Liver (tissue), 9 donors: Measurements from ENCODE around the gene ZBTB21. TPM values are rescaled to one million over a fixed set of nuclear protein-coding genes. Genes with fewer than 3 reads are reported as not detected.

Experiments
- DNase-seq: peaks from one replicate; pipeline ENCODE4 v3.0.0-alpha.2; 2017; ENCODE audit warnings: low spot score
- H3K27ac ChIP-seq, 2 donors: one replicate each; pipeline ENCODE4 v1.7.0; 2013; ENCODE audit warnings: inconsistent platforms in 2 of 2, low read length in 2 of 2, control low read depth in 1 of 2, low read depth in 1 of 2, mild to moderate bottlenecking in 1 of 2
- H3K27me3 ChIP-seq, 4 donors: one replicate each; pipeline versions ENCODE4 v1.6.1 to v1.7.0; 2013; ENCODE audit warnings: low read length in 3 of 4, inconsistent platforms in 1 of 4, mild to moderate bottlenecking in 1 of 4, moderate library complexity in 1 of 4; ENCODE audit not compliant: control insufficient read depth in 4 of 4, insufficient read depth in 4 of 4
- H3K36me3 ChIP-seq, 4 donors: one replicate each; pipeline versions ENCODE4 v1.6.1 to v1.7.0; 2013; ENCODE audit warnings: low read length in 3 of 4, mild to moderate bottlenecking in 3 of 4, low read depth in 1 of 4, moderate library complexity in 1 of 4; ENCODE audit not compliant: control insufficient read depth in 4 of 4, insufficient read depth in 3 of 4
- H3K4me1 ChIP-seq, 4 donors: one replicate each; pipeline versions ENCODE4 v1.6.1 to v1.7.0; 2013; ENCODE audit warnings: low read length in 3 of 4, mild to moderate bottlenecking in 3 of 4, moderate library complexity in 1 of 4; ENCODE audit not compliant: control insufficient read depth in 4 of 4, insufficient read depth in 4 of 4
- H3K4me3 ChIP-seq, 3 donors: one replicate each; pipeline versions ENCODE4 v1.6.1 to v1.7.0; 2013; ENCODE audit warnings: low read length in 3 of 3, control low read depth in 1 of 3, low read depth in 1 of 3, mild to moderate bottlenecking in 1 of 3
- H3K9ac ChIP-seq, 2 donors: one replicate each; pipeline ENCODE4 v1.7.0; 2013; ENCODE audit warnings: low read length in 2 of 2, mild to moderate bottlenecking in 2 of 2, moderate library complexity in 2 of 2, control low read depth in 1 of 2, low read depth in 1 of 2
- H3K9me3 ChIP-seq, 4 donors: one replicate each; pipeline versions ENCODE4 v1.6.1 to v1.7.0; 2013; ENCODE audit warnings: low read length in 3 of 4; ENCODE audit not compliant: control insufficient read depth in 4 of 4
- EGR1 ChIP-seq, 2 donors: IDR thresholded peaks; 2 replicates each; pipeline ENCODE4 v1.6.1; 2016 to 2018; ENCODE audit warnings: antibody characterized with exemption in 2 of 2, low read depth in 2 of 2
- FOXA1 ChIP-seq: IDR thresholded peaks from 2 replicates; pipeline ENCODE4 v1.6.1; 2016; ENCODE audit warnings: antibody characterized with exemption
- FOXA2 ChIP-seq: IDR thresholded peaks from 2 replicates; pipeline ENCODE4 v1.6.1; 2016; ENCODE audit warnings: antibody characterized with exemption
- GABPA ChIP-seq, 2 donors: IDR thresholded peaks in 1 of 2; conservative IDR thresholded peaks in 1 of 2; 2 replicates each; pipeline ENCODE4 v1.6.1; 2016; ENCODE audit warnings: antibody characterized with exemption in 2 of 2, mild to moderate bottlenecking in 1 of 2, moderate library complexity in 1 of 2
- HNF4A ChIP-seq, 2 donors: conservative IDR thresholded peaks; 2 replicates each; pipeline ENCODE4 v1.6.1; 2016; ENCODE audit warnings: antibody characterized with exemption in 2 of 2, mild to moderate bottlenecking in 2 of 2
- HNF4G ChIP-seq: IDR thresholded peaks from 2 replicates; pipeline ENCODE4 v1.6.1; 2016; ENCODE audit warnings: antibody characterized with exemption
- JUND ChIP-seq, 2 donors: IDR thresholded peaks; 2 replicates each; pipeline ENCODE4 v1.6.1; 2016; ENCODE audit warnings: antibody characterized with exemption in 2 of 2
- MAX ChIP-seq: IDR thresholded peaks from 2 replicates; pipeline ENCODE4 v1.6.1; 2016; ENCODE audit warnings: antibody characterized with exemption
- NR2F2 ChIP-seq: IDR thresholded peaks from 2 replicates; pipeline ENCODE4 v1.6.1; 2016; ENCODE audit warnings: antibody characterized with exemption
- RAD21 ChIP-seq, 2 donors: IDR thresholded peaks; 2 replicates each; pipeline ENCODE4 v1.6.1; 2016; ENCODE audit warnings: antibody characterized with exemption in 2 of 2, mild to moderate bottlenecking in 2 of 2
- RXRA ChIP-seq, 2 donors: IDR thresholded peaks; 2 replicates each; pipeline ENCODE4 v1.6.1; 2017 to 2018; ENCODE audit warnings: antibody characterized with exemption in 2 of 2, mild to moderate bottlenecking in 1 of 2
- SP1 ChIP-seq: IDR thresholded peaks from 2 replicates; pipeline ENCODE4 v1.6.1; 2018; ENCODE audit warnings: antibody characterized with exemption, mild to moderate bottlenecking
- TAF1 ChIP-seq: conservative IDR thresholded peaks from 2 replicates; pipeline ENCODE4 v1.6.1; 2016; ENCODE audit warnings: antibody characterized with exemption, mild to moderate bottlenecking
- YY1 ChIP-seq: IDR thresholded peaks from 2 replicates; pipeline ENCODE4 v1.6.1; 2016; ENCODE audit warnings: antibody characterized with exemption, mild to moderate bottlenecking
- ZBTB33 ChIP-seq: IDR thresholded peaks from 2 replicates; pipeline ENCODE4 v1.6.1; 2016; ENCODE audit warnings: antibody characterized with exemption
- WGBS: extraction: QIAGEN DNeasy Blood & Tissue Kit; methylation state at CpG from one replicate; pipeline ENCODE4 v1.1.7; 2013; 5-methylcytosine and 5-hydroxymethylcytosine counted together
- polyA plus RNA-seq, 2 donors: library from polyadenylated mRNA; stranded (reverse) in 1 of 2; unstranded in 1 of 2; fragments of 200-250 nt in 1 of 2; fragments of >200 nt in 1 of 2; fragmentation: Nextera tagmentation in 1 of 2; extraction: Ambion mirVana in 1 of 2; gene quantifications; one replicate each; pipeline versions ENCODE4 v1.2.1 to v1.2.3, GENCODE V29; 2013 to 2015
- total RNA-seq, 2 donors: library from RNA; depleted of rRNA; stranded (reverse); fragments of >200 nt; gene quantifications; one replicate each; pipeline ENCODE4 v1.2.3, GENCODE V29; 2014
- TF ChIP-seq, protein P1 (sequence below): IDR thresholded peaks from 2 replicates; pipeline ENCODE4 v1.6.1; 2016; ENCODE audit warnings: antibody characterized with exemption, mild to moderate bottlenecking
- donor health status: healthy.
- donor health status: healthy.
- donor health status: healthy.
- donor health status: healthy.
- donor health status: healthy.

Gene ZBTB21
- total and polyA plus RNA-seq, 4 donors: 3.1 to 14.1 (median 4.0) TPM

- TF ChIP-seq RXRA (IDR thresholded peaks at IDR 0.05) (no peak), YY1 (no peak), FOXA1 (no peak), TAF1 (no peak), HNF4A (conservative IDR thresholded peaks at IDR 0.05) (no peak), ZBTB33 (no peak), MAX (no peak), NR2F2 (no peak), SP1 (no peak)
- no peak overlapping the region for H3K9ac ChIP-seq
- H3K4me1 ChIP-seq: peaks cover 0 to 8% (median 1%) of the 10 kb centered on the region in 4 donors
- peaks cover under 1 to 6% (median 3%) of the 10 kb centered on the region in 4 donors for H3K36me3 ChIP-seq
- H3K9me3 ChIP-seq: no peaks in the 10 kb centered on the region
- no peak overlapping the region for H3K27ac ChIP-seq
- no peaks in the 10 kb centered on the region for H3K27me3 ChIP-seq
- DNase-seq: no peak
- no peak overlapping the region for H3K4me3 ChIP-seq
- 98% methylated on average over 6 of the region's 6 CpGs for WGBS
Measured at GRCh38 chr21:42007356-42007940, 2.7 kb downstream of the ZBTB21 start.

GRCh38 chr21:42006765-42007164, 3.4 kb downstream of the ZBTB21 start:
- no peaks in the 10 kb centered on the region for H3K9me3 ChIP-seq
- H3K9ac ChIP-seq: no peak overlapping the region
- H3K27ac ChIP-seq: no peak overlapping the region
- TF ChIP-seq JUND (IDR thresholded peaks at IDR 0.05) (no peak), EGR1 (IDR thresholded peaks at IDR 0.05; ENCODE audit: low read depth in 2 of 2) (no peak), GABPA (IDR thresholded peaks at IDR 0.05 in 1 of 2, conservative IDR thresholded peaks at IDR 0.05 in 1 of 2) (no peak), FOXA2 (no peak), HNF4G (no peak), YY1 (no peak), HNF4A (conservative IDR thresholded peaks at IDR 0.05) (no peak), NR2F2 (no peak), RXRA (IDR thresholded peaks at IDR 0.05) (no peak), ZBTB33 (no peak), TAF1 (no peak), FOXA1 (no peak), RAD21 (IDR thresholded peaks at IDR 0.05) (no peak)
- TF ChIP-seq, protein P1, sequence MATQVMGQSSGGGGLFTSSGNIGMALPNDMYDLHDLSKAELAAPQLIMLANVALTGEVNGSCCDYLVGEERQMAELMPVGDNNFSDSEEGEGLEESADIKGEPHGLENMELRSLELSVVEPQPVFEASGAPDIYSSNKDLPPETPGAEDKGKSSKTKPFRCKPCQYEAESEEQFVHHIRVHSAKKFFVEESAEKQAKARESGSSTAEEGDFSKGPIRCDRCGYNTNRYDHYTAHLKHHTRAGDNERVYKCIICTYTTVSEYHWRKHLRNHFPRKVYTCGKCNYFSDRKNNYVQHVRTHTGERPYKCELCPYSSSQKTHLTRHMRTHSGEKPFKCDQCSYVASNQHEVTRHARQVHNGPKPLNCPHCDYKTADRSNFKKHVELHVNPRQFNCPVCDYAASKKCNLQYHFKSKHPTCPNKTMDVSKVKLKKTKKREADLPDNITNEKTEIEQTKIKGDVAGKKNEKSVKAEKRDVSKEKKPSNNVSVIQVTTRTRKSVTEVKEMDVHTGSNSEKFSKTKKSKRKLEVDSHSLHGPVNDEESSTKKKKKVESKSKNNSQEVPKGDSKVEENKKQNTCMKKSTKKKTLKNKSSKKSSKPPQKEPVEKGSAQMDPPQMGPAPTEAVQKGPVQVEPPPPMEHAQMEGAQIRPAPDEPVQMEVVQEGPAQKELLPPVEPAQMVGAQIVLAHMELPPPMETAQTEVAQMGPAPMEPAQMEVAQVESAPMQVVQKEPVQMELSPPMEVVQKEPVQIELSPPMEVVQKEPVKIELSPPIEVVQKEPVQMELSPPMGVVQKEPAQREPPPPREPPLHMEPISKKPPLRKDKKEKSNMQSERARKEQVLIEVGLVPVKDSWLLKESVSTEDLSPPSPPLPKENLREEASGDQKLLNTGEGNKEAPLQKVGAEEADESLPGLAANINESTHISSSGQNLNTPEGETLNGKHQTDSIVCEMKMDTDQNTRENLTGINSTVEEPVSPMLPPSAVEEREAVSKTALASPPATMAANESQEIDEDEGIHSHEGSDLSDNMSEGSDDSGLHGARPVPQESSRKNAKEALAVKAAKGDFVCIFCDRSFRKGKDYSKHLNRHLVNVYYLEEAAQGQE: no peak
- no peak overlapping the region for H3K4me3 ChIP-seq
- WGBS: 96% methylated on average over 1 of the region's 1 CpG
- peaks cover 2 to 11% (median 6%) of the 10 kb centered on the region in 4 donors for H3K36me3 ChIP-seq
- DNase-seq: no peak
- no peaks in the 10 kb centered on the region for H3K27me3 ChIP-seq
- peaks cover 0 to 8% (median 1%) of the 10 kb centered on the region in 4 donors for H3K4me1 ChIP-seq
